IPS DF 6.9 (cell line): ENCODE data around the gene BCL2L1.
"Not testable (repeated sequence)": the region's sequence is repeated elsewhere in the genome, so short reads cannot be mapped to it uniquely, and the experiment has no call there.

Experiments used
- DNase-seq: peaks from one replicate; pipeline ENCODE4 v3.0.0-alpha.2; 2013; ENCODE audit warnings: low read depth, low spot score
- H3K27ac ChIP-seq: one replicate; pipeline ENCODE4 v1.5.1; 2013; ENCODE audit warnings: low read length, control low read depth
- H3K27me3 ChIP-seq: 2 replicates; pipeline ENCODE4 v1.6.1; 2013; ENCODE audit warnings: mild to moderate bottlenecking, low read length; ENCODE audit not compliant: control insufficient read depth, insufficient read depth
- H3K36me3 ChIP-seq: 2 replicates; pipeline ENCODE4 v1.6.1; 2013; ENCODE audit warnings: low read length; ENCODE audit not compliant: control insufficient read depth, insufficient read depth
- H3K4me1 ChIP-seq: 2 replicates; pipeline ENCODE4 v1.6.1; 2013; ENCODE audit warnings: low read length; ENCODE audit not compliant: control insufficient read depth, insufficient read depth
- H3K4me3 ChIP-seq: 2 replicates; pipeline ENCODE4 v1.5.1; 2013; ENCODE audit warnings: mild to moderate bottlenecking, low read length
- H3K9me3 ChIP-seq: 2 replicates; pipeline ENCODE4 v1.6.1; 2013; ENCODE audit warnings: low read length, inconsistent platforms; ENCODE audit not compliant: control insufficient read depth, insufficient read depth
- WGBS: extraction: QIAGEN DNeasy Blood & Tissue Kit; methylation state at CpG from one replicate; pipeline ENCODE4 v1.1.7; 2013; ENCODE audit warnings: mixed read lengths, missing lambda C conversion rate; ENCODE audit not compliant: insufficient read length, insufficient coverage; 5-methylcytosine and 5-hydroxymethylcytosine counted together

The BCL2L1 gene

GRCh38 chr20:31626534-31626933 lies 96.1 kb downstream of the BCL2L1 start:
- not testable (repeated sequence) for H3K9me3 ChIP-seq, H3K27ac ChIP-seq, H3K4me1 ChIP-seq, H3K36me3 ChIP-seq, DNase-seq, H3K27me3 ChIP-seq, H3K4me3 ChIP-seq
- WGBS, result no CpG with 5 or more reads among the region's 8 CpGs

GRCh38 chr20:31623123-31623505 lies 99.6 kb downstream of the BCL2L1 start:
- not testable (repeated sequence) for H3K9me3 ChIP-seq, H3K27ac ChIP-seq, H3K4me3 ChIP-seq, H3K4me1 ChIP-seq, H3K27me3 ChIP-seq, DNase-seq, H3K36me3 ChIP-seq
- WGBS, result no CpG with 5 or more reads among the region's 6 CpGs

- no CpG with 5 or more reads among the region's 3 CpGs for WGBS
- no peak overlapping the region for H3K27ac ChIP-seq
- no peaks in the 10 kb centered on the region for H3K36me3 ChIP-seq
- no peaks in the 10 kb centered on the region; the same call in 1 of the 2 replicates for H3K27me3 ChIP-seq
- H3K9me3 ChIP-seq, result no peaks in the 10 kb centered on the region
- no peak for DNase-seq
- no peak overlapping the region for H3K4me3 ChIP-seq
- no peaks in the 10 kb centered on the region for H3K4me1 ChIP-seq
Observed at GRCh38 chr20:31620246-31620645, 102.4 kb downstream of the BCL2L1 start.

GRCh38 chr20:31617432-31618104 lies 105.1 kb downstream of the BCL2L1 start:
- Histone ChIP-seq H3K36me3 (no peaks in the 10 kb centered on the region), H3K27ac (no peak overlapping the region), H3K4me3 (no peak overlapping the region), H3K9me3 (no peaks in the 10 kb centered on the region), H3K4me1 (no peaks in the 10 kb centered on the region), H3K27me3 (no peaks in the 10 kb centered on the region; the same call in 1 of the 2 replicates)
- DNase-seq, result no peak
- WGBS, result no CpG with 5 or more reads among the region's 6 CpGs

GRCh38 chr20:31615416-31615815 lies 107.3 kb downstream of the BCL2L1 start:
- no peaks in the 10 kb centered on the region for H3K36me3 ChIP-seq
- no CpG with 5 or more reads among the region's 8 CpGs for WGBS

More at GRCh38 chr20:31615416-31615815, 107.3 kb downstream of the BCL2L1 start:
- no peak overlapping the region for H3K27ac ChIP-seq
- H3K9me3 ChIP-seq, result no peaks in the 10 kb centered on the region
- H3K4me3 ChIP-seq, result no peak overlapping the region
- DNase-seq, result no peak
- no peaks in the 10 kb centered on the region for H3K27me3 ChIP-seq
- H3K4me1 ChIP-seq, result no peaks in the 10 kb centered on the region
